ENCODE measurements around the gene TPCN2. TPM values are rescaled to one million over a fixed set of nuclear protein-coding genes. Genes with fewer than 3 reads are reported as not detected.

The TPCN2 gene
- total and polyA plus RNA-seq, 2 of the 8 experiments (the other 6 are each of a cell fraction or from before 2014, with no cell fraction given) = 9.7 to 18.6 TPM

GRCh38 chr11:69136471-69136870 is 87.7 kb downstream of the TPCN2 start:
- no peak overlapping the region for H3K56ac ChIP-seq (replicated peaks; ENCODE audit: insufficient read length, low read depth, low read length)
- no peak overlapping the region for H2BK5ac ChIP-seq (ENCODE audit: low read depth, low read length)
- no peak overlapping the region for H3K18ac ChIP-seq (ENCODE audit: extremely low read depth, low read length)
- H2AFZ ChIP-seq (ENCODE audit: low read length) = no peak overlapping the region
- CTCF ChIA-PET (ENCODE audit: partially characterized antibody) = interaction anchor here (1.5 kb wide), 1 partner anchor 36 kb away, joined by 6 read pairs; no protein-coding TSS in a partner anchor
- no peak overlapping the region for H4K5ac ChIP-seq (ENCODE audit: insufficient read length, low read depth, low read length)
- H3K9me3 ChIP-seq (ENCODE audit: insufficient read depth in 2 of 2, low read depth in 1 of 2, low read length in 1 of 2) = peaks cover 11 to 13% of the 10 kb centered on the region in 2 experiments
- no peak overlapping the region for H3K14ac ChIP-seq (ENCODE audit: insufficient read length)
- no peaks in the 10 kb centered on the region for H3K27me3 ChIP-seq (replicated peaks in 1 of 4; ENCODE audit: control insufficient read depth in 3 of 4, extremely low read depth in 1 of 4, insufficient read depth in 3 of 4, low read length in 3 of 4)
- no peak overlapping the region for H2BK12ac ChIP-seq (ENCODE audit: low read depth, low read length)
- no peak overlapping the region for H3K23ac ChIP-seq (ENCODE audit: insufficient read length)
- H2BK20ac ChIP-seq (ENCODE audit: low read length) = no peak overlapping the region
- no peaks in the 10 kb centered on the region for H3K36me3 ChIP-seq (ENCODE audit: control insufficient read depth in 2 of 4, insufficient read depth in 4 of 4, low read length in 3 of 4)
- H3K4me2 ChIP-seq (ENCODE audit: insufficient read depth in 1 of 2, low read depth in 2 of 2, low read length in 2 of 2) = no peak overlapping the region
- H3K4ac ChIP-seq (replicated peaks; ENCODE audit: insufficient read length, low read depth, low read length) = no peak overlapping the region
- POLR2A ChIA-PET (ENCODE audit: partially characterized antibody) = no interaction called here
- H4K91ac ChIP-seq (replicated peaks; ENCODE audit: insufficient read length, low read length) = no peak overlapping the region
- no peak overlapping the region for H4K8ac ChIP-seq (ENCODE audit: extremely low read depth, insufficient read depth, low read length)
- no peaks in the 10 kb centered on the region for H3K79me1 ChIP-seq (ENCODE audit: low read depth, low read length)
- H3K79me2 ChIP-seq (ENCODE audit: control insufficient read depth in 1 of 2, insufficient read depth in 2 of 2, low read length in 2 of 2) = no peaks in the 10 kb centered on the region
- H3K4me1 ChIP-seq (replicated peaks in 1 of 4; ENCODE audit: control insufficient read depth in 3 of 4, insufficient read depth in 4 of 4, low read length in 3 of 4) = peaks cover 0 to 2% (median 0%) of the 10 kb centered on the region in 4 experiments; a peak in 3 of 7 replicates
- no peak overlapping the region for H3K9ac ChIP-seq (replicated peaks in 1 of 4; ENCODE audit: extremely low read depth in 1 of 4, low read depth in 3 of 4, low read length in 3 of 4)
- H3K27ac ChIP-seq (ENCODE audit: low read depth, low read length) = no peak overlapping the region
- no peak overlapping the region; the same call in 1 of the 2 replicates for H2AK5ac ChIP-seq (ENCODE audit: low read depth, low read length)
- H2BK120ac ChIP-seq (replicated peaks; ENCODE audit: low read depth, low read length) = no peak overlapping the region
- H4K20me1 ChIP-seq (replicated peaks in 1 of 2; ENCODE audit: control insufficient read depth in 1 of 2, insufficient read depth in 2 of 2, low read length in 2 of 2) = no peaks in the 10 kb centered on the region
- H3K23me2 ChIP-seq (ENCODE audit: low read depth, low read length) = no peaks in the 10 kb centered on the region
- no peak overlapping the region for H3K4me3 ChIP-seq (ENCODE audit: extremely low read depth in 1 of 4, insufficient read depth in 2 of 4, low read depth in 3 of 4, low read length in 4 of 4)
- FAIRE-seq = no peak
- no peak for DNase-seq (ENCODE audit: low read depth in 1 of 2, low spot score in 2 of 2)
- WGBS, 2 experiments (ENCODE audit: extremely low coverage in 1 of 2, insufficient coverage in 1 of 2, insufficient read length in 1 of 2, insufficient replicate concordance in 2 of 2, low coverage in 1 of 2, low lambda C conversion rate in 2 of 2, missing lambda C conversion rate in 1 of 2) = 90% methylated on average over 9 of the region's 9 CpGs; no CpG with 5 or more reads in 1 of the 2 experiments
- no peak overlapping the region for H2BK15ac ChIP-seq (ENCODE audit: low read length)
- TF ChIP-seq NRF1 (IDR thresholded peaks at IDR 0.05; ENCODE audit: low read depth, low read length) = no peak
- TF ChIP-seq SIX5 (IDR thresholded peaks at IDR 0.05; ENCODE audit: low read depth, low read length) = no peak
- no peak for TF ChIP-seq POU5F1 (IDR thresholded peaks at IDR 0.05; ENCODE audit: low read depth, low read length)
- TF ChIP-seq RNF2 (IDR thresholded peaks at IDR 0.05; ENCODE audit: borderline replicate concordance, low read depth, low read length, missing control alignments, poor library complexity, severe bottlenecking) = no peak
- no peak for TF ChIP-seq RAD21 (IDR thresholded peaks at IDR 0.05 in 1 of 2, conservative IDR thresholded peaks at IDR 0.05 in 1 of 2; ENCODE audit: low read depth in 2 of 2, low read length in 2 of 2)
- no peak for TF ChIP-seq KDM5A (IDR thresholded peaks at IDR 0.05; ENCODE audit: low read length)
- no peak for TF ChIP-seq SUZ12 (IDR thresholded peaks at IDR 0.05; ENCODE audit: low read length)
